ENCODE measurements around the gene SLC29A4. TPM values are rescaled to one million over a fixed set of nuclear protein-coding genes. Genes with fewer than 3 reads are reported as not detected.
"Not testable (repeated sequence)": the region's sequence is repeated elsewhere in the genome, so short reads cannot be mapped to it uniquely, and the experiment has no call there.

SLC29A4 gene
- total and polyA plus RNA-seq, 2 of the 13 experiments (the other 11 are each of a cell fraction or from before 2014, with no cell fraction given) = 29.7 to 31.7 TPM

GRCh38 chr7:5323800-5324781, 41.3 kb downstream of the SLC29A4 start:
- in situ Hi-C loops (cut with HindIII; ENCODE audit: extremely low pct_ligation_motif_present, low pct_unique_long_range_greater_than_20kb); CTCF ChIA-PET (ENCODE audit: low intra/inter-chr PET ratio, low total read pairs): not testable (repeated sequence)

More at GRCh38 chr7:5323800-5324781, 41.3 kb downstream of the SLC29A4 start:
- H3K9ac ChIP-seq (ENCODE audit: insufficient read depth, low read depth, low read length); FAIRE-seq; H3K4me1 ChIP-seq (ENCODE audit: insufficient read depth, low read length); H3K4me2 ChIP-seq (ENCODE audit: low read depth, low read length); H3K4me3 ChIP-seq (replicated peaks in 1 of 3; ENCODE audit: insufficient read depth in 1 of 3, low read depth in 2 of 3, low read length in 3 of 3); H3K27ac ChIP-seq (ENCODE audit: extremely low read length, insufficient read depth, low read length); H2AFZ ChIP-seq (ENCODE audit: low read length); BruUV-seq (replicated peaks); ATAC-seq; POLR2A ChIA-PET; DNase-seq (ENCODE audit: low spot score); H3K27me3 ChIP-seq (ENCODE audit: control insufficient read depth in 1 of 2, insufficient read depth in 2 of 2, low read length in 2 of 2); intact Hi-C loops (cut with micrococcal nuclease; ENCODE audit: unreplicated experiment); H3K79me2 ChIP-seq (ENCODE audit: insufficient read depth, low read length); H3K9me3 ChIP-seq (ENCODE audit: low read length); H4K20me1 ChIP-seq (ENCODE audit: insufficient read depth, low read length): not testable (repeated sequence)
- peak; percentile 70; the same call in 1 of the 2 replicates for TF ChIP-seq ZBTB33 (CRISPR knock-in tag; IDR thresholded peaks at IDR 0.05)
- peak; percentile 99 for TF ChIP-seq ZSCAN21 (CRISPR knock-in tag; IDR thresholded peaks at IDR 0.05; ENCODE audit: borderline replicate concordance)
- 97% methylated on average over 29 of the region's 31 CpGs for WGBS (ENCODE audit: low lambda C conversion rate)
- H3K36me3 ChIP-seq (replicated peaks in 1 of 2; ENCODE audit: control insufficient read depth in 1 of 2, insufficient read depth in 2 of 2, low read length in 2 of 2) = peaks cover 11 to 30% of the 10 kb centered on the region in 2 experiments; a peak in 4 of 5 replicates
